GM11168 (cell line): Measurements from ENCODE around the gene PPP1R12B.
"Not testable (repeated sequence)": the region's sequence is repeated elsewhere in the genome, so short reads cannot be mapped to it uniquely, and the experiment has no call there.

Source experiments
- in situ Hi-C: fragments of 300-500 bp; cut with MboI; formaldehyde crosslinking; loops from one replicate; pipeline ENCODE4 v1.12.0; 2022; ENCODE audit warnings: low sequenced_read_pairs; ENCODE audit not compliant: unreplicated experiment

PPP1R12B gene

DNA sequence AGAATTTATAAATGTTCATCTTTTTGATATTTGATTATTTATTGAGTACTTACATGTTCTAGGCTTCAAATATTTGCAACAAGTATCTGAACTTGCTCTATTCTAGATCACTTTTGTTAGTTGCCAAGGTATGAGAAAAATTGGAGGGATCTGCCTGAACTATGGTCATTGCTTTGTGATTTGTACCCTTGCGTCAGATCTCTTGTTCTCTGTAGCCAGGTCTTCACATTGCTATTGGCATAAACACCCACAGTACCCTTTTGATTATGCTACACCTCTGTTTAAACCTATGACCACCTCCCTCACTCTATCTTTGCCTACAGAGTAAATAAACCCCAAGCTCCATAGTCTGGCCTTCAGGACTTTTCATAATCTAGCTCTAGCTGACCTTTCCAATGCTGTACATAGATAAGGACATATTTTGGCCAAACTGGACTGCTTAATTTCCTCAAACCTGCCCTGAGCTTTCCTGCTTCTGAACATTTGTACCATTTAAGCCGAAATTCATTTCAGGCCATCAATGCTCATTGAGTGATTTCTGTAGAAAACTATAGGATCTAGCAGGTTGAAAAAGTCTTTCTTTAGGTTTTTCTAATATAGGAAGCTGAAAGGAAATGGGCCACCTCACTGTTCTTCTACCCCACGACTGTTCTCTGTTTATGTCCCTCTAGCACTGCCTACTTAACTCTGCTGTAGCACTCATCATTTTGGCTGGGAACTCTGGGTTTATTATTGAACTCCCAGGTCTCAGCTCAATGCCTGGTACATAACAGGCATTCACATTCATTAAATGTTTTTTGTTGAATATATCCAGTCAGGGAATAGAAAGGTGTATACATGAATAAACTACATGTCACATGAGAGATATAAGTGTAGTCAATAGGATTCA, 84.9 kb downstream of the PPP1R12B start:
- in situ Hi-C loops, result no loop called here

GRCh38 chr1:202434059-202434458, 85.6 kb downstream of the PPP1R12B start:
- in situ Hi-C loops, result no loop called here

- in situ Hi-C loops, result no loop called here
Measured at GRCh38 chr1:202438393-202439174, 90.1 kb downstream of the PPP1R12B start.

GRCh38 chr1:202439308-202439707, 90.8 kb downstream of the PPP1R12B start:
- in situ Hi-C loops, result no loop called here

DNA sequence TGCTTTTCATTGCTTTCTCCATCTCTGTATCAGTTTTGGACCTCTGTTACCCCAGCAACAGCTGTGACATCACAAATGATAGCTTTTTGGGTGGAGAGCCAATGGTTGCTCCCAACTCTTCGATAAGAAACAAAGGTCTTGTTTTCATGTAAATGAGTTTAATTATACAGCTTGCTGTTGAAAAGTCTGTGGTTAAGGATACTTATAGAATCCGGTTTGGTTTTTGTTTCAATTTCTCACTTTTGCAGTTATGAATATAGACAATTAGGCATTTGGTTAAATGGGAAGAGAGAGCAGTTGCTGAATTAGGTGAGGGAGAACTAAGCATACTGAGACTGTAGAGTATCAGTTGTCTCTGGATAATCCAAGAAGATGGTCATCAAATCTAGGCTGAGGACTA, 99.6 kb downstream of the PPP1R12B start:
- in situ Hi-C loops, result not testable (repeated sequence)

- in situ Hi-C loops, result loop anchor here (25.0 kb wide), 1 partner anchor 261 kb away; the partner anchor contains the start of gene SYT2
Measured at GRCh38 chr1:202451641-202452040, 103.1 kb downstream of the PPP1R12B start.

DNA sequence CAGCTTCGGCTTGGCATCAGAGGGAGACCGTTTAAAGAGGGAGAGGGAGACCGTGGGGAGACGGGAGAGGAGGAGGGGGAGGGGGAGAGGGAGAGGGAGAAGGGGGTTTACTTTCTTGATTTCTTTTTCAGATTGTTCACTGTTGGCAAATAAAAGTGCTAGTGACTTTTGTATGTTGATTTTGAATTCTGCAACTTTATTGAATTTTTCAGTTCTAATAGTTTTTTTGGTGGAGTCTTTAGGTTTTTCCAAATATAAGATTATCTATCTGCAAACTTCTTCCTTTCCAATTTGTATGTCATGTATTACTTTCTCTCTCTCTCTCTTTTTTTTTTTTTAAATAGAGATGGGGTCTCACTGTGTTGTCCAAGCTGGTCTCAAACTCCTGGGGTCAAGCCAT, 104.0 kb downstream of the PPP1R12B start:
- in situ Hi-C loops, result loop anchor here (25.0 kb wide), 1 partner anchor 260 kb away; the partner anchor contains the start of gene SYT2

- in situ Hi-C loops, result loop anchor here (25.0 kb wide), 1 partner anchor 256 kb away; the partner anchor contains the start of gene SYT2
Measured at GRCh38 chr1:202456372-202457169, 108.1 kb downstream of the PPP1R12B start.

DNA sequence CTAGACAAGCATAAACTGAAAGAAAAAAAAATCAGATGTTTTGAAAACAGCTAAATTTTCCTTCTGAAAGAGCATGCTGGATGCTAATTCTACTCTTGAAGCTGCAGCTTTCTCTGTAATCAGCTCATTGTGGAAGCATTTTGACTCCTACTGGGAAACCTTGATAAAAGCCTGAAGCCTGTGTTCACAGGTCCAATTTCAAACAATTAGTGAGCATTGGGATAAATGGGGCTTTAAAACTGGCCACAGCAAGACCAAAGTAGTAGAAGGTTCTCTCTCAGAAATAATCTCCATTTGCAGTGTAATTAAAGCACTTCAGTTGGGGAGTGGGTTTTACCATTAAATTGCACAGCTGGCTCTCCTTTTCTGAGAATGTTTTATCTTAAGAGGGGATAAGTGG, 110.2 kb downstream of the PPP1R12B start:
- in situ Hi-C loops, result loop anchor here (25.0 kb wide), 1 partner anchor 254 kb away; the partner anchor contains the start of gene SYT2

DNA sequence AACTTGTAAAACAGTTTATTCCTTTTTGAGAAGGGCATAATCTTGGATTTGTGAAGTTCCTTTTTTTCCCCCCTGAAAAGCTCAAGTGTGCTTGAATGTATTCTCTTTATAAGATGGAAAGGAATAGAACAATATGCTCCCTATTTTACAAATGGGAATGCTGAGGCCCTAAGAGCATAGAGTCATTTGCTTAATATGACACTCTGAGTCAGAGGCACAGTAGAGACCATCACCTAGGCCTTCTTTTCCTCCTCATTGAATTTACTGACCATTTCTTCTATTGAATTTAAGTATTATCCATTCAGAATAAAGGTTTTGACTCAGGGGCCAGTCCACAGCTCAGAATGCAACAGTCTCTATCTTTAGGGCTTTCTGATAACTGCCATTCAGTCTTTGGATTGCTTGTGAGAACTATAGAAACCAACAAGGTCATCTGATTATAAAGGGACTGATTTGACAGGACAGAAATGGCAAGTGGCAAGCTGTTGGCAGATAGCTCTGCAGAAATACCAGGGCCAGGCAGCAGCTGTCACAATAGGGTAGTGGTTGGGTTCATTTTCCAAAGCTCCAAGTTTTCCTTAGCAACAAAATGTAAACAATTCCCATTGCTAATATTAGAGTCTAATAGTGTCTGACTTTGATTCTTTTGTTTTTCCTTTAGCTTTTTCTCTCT, 111.1 kb downstream of the PPP1R12B start:
- in situ Hi-C loops, result loop anchor here (25.0 kb wide), 1 partner anchor 253 kb away; the partner anchor contains the start of gene SYT2

DNA sequence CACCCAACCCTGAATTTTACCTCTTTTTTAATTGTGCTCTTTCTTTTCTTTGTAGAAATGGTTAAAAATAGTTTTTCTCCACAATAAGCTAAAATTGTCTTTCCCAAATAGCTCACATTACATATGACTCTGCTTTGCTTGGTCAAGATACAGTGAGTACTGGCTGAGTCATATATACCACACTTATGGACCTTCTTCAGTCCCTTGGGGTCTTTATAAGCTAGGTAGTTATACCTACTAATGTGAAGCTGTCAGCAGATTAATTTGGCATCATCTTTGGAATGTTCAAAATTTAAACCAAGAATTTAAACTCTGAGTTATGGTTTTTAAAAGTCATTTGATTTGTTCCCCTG, 111.6 kb downstream of the PPP1R12B start:
- in situ Hi-C loops, result loop anchor here (25.0 kb wide), 1 partner anchor 252 kb away; the partner anchor contains the start of gene SYT2

DNA sequence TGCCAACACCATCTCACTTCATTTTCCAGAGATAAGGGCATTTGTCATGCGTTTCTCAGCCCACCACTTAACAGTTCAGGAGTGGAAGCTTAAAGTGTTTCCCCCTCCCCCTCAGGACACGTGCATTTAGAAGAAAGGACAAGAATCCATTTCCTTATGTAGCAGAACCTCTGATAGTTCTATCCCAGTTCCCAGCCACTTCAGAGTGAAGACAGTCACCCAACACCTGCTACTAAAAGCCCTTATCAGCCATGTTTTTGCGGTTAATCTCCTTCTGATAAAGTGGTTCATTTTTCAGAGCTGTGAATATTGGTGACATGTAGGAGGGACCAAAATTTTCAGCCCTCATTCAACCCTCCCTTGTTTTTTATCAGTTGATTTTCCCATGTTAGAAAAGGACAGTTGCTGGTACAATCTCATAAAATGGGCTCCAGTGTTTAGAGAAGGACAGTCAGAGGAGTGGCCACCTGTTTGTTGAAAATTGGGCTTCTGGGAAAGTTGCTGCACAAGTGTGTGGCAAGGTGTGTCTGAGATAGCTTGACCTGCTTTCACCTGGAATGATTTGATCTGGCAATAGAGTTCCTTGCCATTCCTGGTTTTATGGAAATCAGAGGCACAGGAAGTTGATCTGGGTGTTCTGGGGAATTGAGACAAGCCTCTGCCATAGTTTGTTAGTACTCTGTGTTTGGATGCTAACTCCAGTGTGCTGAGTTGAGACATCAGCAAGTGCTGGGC, 114.0 kb downstream of the PPP1R12B start:
- in situ Hi-C loops, result loop anchor here (25.0 kb wide), 1 partner anchor 250 kb away; the partner anchor contains the start of gene SYT2

- in situ Hi-C loops, result loop anchor here (25.0 kb wide), 1 partner anchor 248 kb away; the partner anchor contains the start of gene SYT2
Measured at GRCh38 chr1:202464153-202464742, 115.7 kb downstream of the PPP1R12B start.

DNA sequence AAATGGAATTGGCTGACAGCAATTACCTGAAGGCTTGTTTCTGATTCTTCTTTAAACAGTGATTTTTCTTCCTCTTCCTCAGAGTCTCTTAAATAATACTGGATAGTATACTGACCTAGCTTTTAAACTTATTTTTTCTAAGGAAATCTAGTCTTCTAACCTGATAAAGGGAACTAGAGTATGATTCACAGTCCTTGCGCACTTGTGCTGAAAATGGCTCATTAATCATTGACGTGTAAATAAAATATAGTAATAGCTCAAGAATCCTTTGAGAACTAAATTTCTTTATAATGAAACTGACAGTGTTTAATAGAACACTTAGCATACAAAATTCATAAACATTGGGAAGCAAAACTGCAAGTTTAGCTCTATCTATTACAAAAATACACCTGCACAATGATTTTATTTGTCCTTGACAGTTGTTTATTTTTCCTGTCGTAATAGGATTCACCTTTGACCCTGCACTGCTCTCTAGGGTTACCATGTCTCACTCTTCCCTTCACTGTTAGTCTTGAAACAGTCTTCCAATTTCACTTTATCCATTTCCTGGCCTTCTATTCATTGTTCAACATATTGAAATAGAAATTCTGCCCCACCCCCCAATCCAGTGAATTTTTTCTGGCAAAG, 117.3 kb downstream of the PPP1R12B start:
- in situ Hi-C loops, result loop anchor here (25.0 kb wide), 1 partner anchor 247 kb away; the partner anchor contains the start of gene SYT2

DNA sequence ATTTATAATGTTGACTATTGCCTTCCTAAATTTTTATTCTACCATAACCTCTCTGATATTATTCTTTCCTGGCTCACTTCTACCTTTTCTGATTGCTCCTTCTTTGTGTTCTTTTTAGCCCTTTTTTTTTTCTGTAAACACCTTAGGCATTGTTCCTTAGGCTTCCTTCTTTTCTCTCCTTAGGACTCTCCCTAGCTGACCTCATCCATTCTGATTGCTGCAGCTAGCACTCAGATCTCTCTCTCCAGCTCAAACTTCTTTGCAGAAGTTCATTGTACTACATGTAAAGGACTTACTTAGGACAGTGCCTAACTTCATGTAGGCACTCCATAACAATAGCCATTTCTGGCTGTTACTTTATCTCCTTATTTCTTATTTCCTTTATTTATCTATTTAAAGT, 117.8 kb downstream of the PPP1R12B start:
- in situ Hi-C loops, result loop anchor here (25.0 kb wide), 1 partner anchor 246 kb away; the partner anchor contains the start of gene SYT2

- in situ Hi-C loops, result loop anchor here (25.0 kb wide), 1 partner anchor 245 kb away; the partner anchor contains the start of gene SYT2
Measured at GRCh38 chr1:202467381-202467780, 118.9 kb downstream of the PPP1R12B start.

- in situ Hi-C loops, result loop anchor here (25.0 kb wide), 1 partner anchor 244 kb away; the partner anchor contains the start of gene SYT2
Measured at GRCh38 chr1:202468695-202469094, 120.2 kb downstream of the PPP1R12B start.
